HG03354 (cell line): Measurements from ENCODE around the gene CHRNA9.
A peak's percentile ranks its signal among the peaks of the same experiment; 100 is the strongest.
"Not testable (repeated sequence)": the region's sequence is repeated elsewhere in the genome, so short reads cannot be mapped to it uniquely, and the experiment has no call there.

Experiments
- ATAC-seq: cut with Tn5 transposase; IDR thresholded peaks from one replicate; pipeline ENCODE4 v1.9.1; 2021; ENCODE audit warnings: mild to moderate bottlenecking; ENCODE audit not compliant: unreplicated experiment, poor library complexity, severe bottlenecking

Gene CHRNA9

GRCh38 chr4:40334591-40335524 is at the start of gene CHRNA9:
CHRNA9 (plus strand) TSS chr4:40335333; CDS start chr4:40335468, 135 bp downstream.
- ATAC-seq: no peak

- no peak for ATAC-seq
Measured at GRCh38 chr4:40285692-40286091, 49.4 kb upstream of the CHRNA9 start.

- ATAC-seq: no peak
Measured at GRCh38 chr4:40288566-40288965, 46.6 kb upstream of the CHRNA9 start.

- ATAC-seq: no peak
Measured at GRCh38 chr4:40289366-40290188, 45.6 kb upstream of the CHRNA9 start.

GRCh38 chr4:40290611-40291186 is 44.4 kb upstream of the CHRNA9 start:
- not testable (repeated sequence) for ATAC-seq

GRCh38 chr4:40292313-40292759 is 42.8 kb upstream of the CHRNA9 start:
- ATAC-seq: no peak

GRCh38 chr4:40294339-40294738 is 40.8 kb upstream of the CHRNA9 start:
- no peak for ATAC-seq

- ATAC-seq: not testable (repeated sequence)
Measured at GRCh38 chr4:40295030-40295429, 40.1 kb upstream of the CHRNA9 start.

GRCh38 chr4:40295572-40295971 is 39.6 kb upstream of the CHRNA9 start:
- no peak for ATAC-seq

- ATAC-seq: no peak
Measured at GRCh38 chr4:40299126-40299525, 36.0 kb upstream of the CHRNA9 start.

GRCh38 chr4:40299811-40300292 is 35.3 kb upstream of the CHRNA9 start:
- no peak for ATAC-seq

- ATAC-seq: no peak
Measured at GRCh38 chr4:40300371-40301162, 34.6 kb upstream of the CHRNA9 start.

GRCh38 chr4:40301603-40302002 is 33.5 kb upstream of the CHRNA9 start:
- peak; percentile 82 for ATAC-seq

GRCh38 chr4:40303751-40304150 is 31.4 kb upstream of the CHRNA9 start:
- no peak for ATAC-seq

GRCh38 chr4:40305328-40306170 is 29.6 kb upstream of the CHRNA9 start:
- peak; percentile 42 for ATAC-seq

- ATAC-seq: no peak
Measured at GRCh38 chr4:40306226-40306625, 28.9 kb upstream of the CHRNA9 start.

GRCh38 chr4:40306976-40307375 is 28.2 kb upstream of the CHRNA9 start:
- no peak for ATAC-seq
